ENCODE data around the gene PTPRN2.

PTPRN2 gene

GRCh38 chr7:158367634-158367982 is 220.0 kb downstream of the PTPRN2 start:
- no peak for DNase-seq (ENCODE audit: extremely low read depth, low read depth)
- no peak for TF ChIP-seq CTCF (IDR thresholded peaks at IDR 0.05; ENCODE audit: low read depth, low read length)

- no peak for DNase-seq (ENCODE audit: extremely low read depth, low read depth)
- no peak for TF ChIP-seq CTCF (IDR thresholded peaks at IDR 0.05; ENCODE audit: low read depth, low read length)
Observed at GRCh38 chr7:158366916-158367633, 220.5 kb downstream of the PTPRN2 start.

GRCh38 chr7:158366346-158366745 is 221.3 kb downstream of the PTPRN2 start:
- TF ChIP-seq CTCF (IDR thresholded peaks at IDR 0.05; ENCODE audit: low read depth, low read length) = no peak
- DNase-seq (ENCODE audit: extremely low read depth, low read depth) = no peak

GRCh38 chr7:158365267-158365666 is 222.4 kb downstream of the PTPRN2 start:
- no peak for TF ChIP-seq CTCF (IDR thresholded peaks at IDR 0.05; ENCODE audit: low read depth, low read length)
- no peak for DNase-seq (ENCODE audit: extremely low read depth, low read depth)

- TF ChIP-seq CTCF (IDR thresholded peaks at IDR 0.05; ENCODE audit: low read depth, low read length) = no peak
- no peak for DNase-seq (ENCODE audit: extremely low read depth, low read depth)
Observed at GRCh38 chr7:158364451-158364850, 223.2 kb downstream of the PTPRN2 start.

- DNase-seq (ENCODE audit: extremely low read depth, low read depth) = no peak
- no peak for TF ChIP-seq CTCF (IDR thresholded peaks at IDR 0.05; ENCODE audit: low read depth, low read length)
Observed at GRCh38 chr7:158362912-158363905, 224.4 kb downstream of the PTPRN2 start.

- DNase-seq (ENCODE audit: extremely low read depth, low read depth) = no peak
- TF ChIP-seq CTCF (IDR thresholded peaks at IDR 0.05; ENCODE audit: low read depth, low read length) = no peak
Observed at GRCh38 chr7:158362001-158362400, 225.6 kb downstream of the PTPRN2 start.

Measured in AG09319 (cell line).